Duodenal mucosa (tissue), 2 donors: ENCODE results near the gene MEF2D.

Experiments used
- H3K27ac ChIP-seq: one replicate; pipeline ENCODE4 v1.7.0; 2013; ENCODE audit warnings: low read depth, low read length
- H3K27me3 ChIP-seq, 2 donors: one replicate each; pipeline ENCODE4 v1.7.0; 2013; ENCODE audit warnings: low read length in 2 of 2, control low read depth in 1 of 2; ENCODE audit not compliant: insufficient read depth in 2 of 2, control insufficient read depth in 1 of 2
- H3K36me3 ChIP-seq, 2 donors: one replicate each; pipeline ENCODE4 v1.7.0; 2013; ENCODE audit warnings: low read length in 2 of 2, control low read depth in 1 of 2; ENCODE audit not compliant: insufficient read depth in 2 of 2, control insufficient read depth in 1 of 2
- H3K4me1 ChIP-seq, 2 donors: one replicate each; pipeline ENCODE4 v1.7.0; 2013; ENCODE audit warnings: low read length in 2 of 2, control low read depth in 1 of 2; ENCODE audit not compliant: insufficient read depth in 2 of 2, control insufficient read depth in 1 of 2
- H3K4me3 ChIP-seq, 2 donors: one replicate each; pipeline ENCODE4 v1.7.0; 2013; ENCODE audit warnings: low read length in 2 of 2, low read depth in 1 of 2
- H3K9ac ChIP-seq, 2 donors: one replicate each; pipeline ENCODE4 v1.7.0; 2013; ENCODE audit warnings: low read length in 2 of 2, low read depth in 1 of 2
- H3K9me3 ChIP-seq, 2 donors: one replicate each; pipeline ENCODE4 v1.7.0; 2013; ENCODE audit warnings: low read length in 2 of 2, control low read depth in 1 of 2; ENCODE audit not compliant: control insufficient read depth in 1 of 2

Gene MEF2D

GRCh38 chr1:156500543-156500792, at the start of gene MEF2D:
Gene MEF2D (minus strand): TSS chr1:156500775. CDS start chr1:156483292, 17,483 bp downstream.
- peak within 1 kb of the TSS; percentile 87 to 90 for H3K4me3 ChIP-seq
- H3K36me3 ChIP-seq = no peaks in the 10 kb centered on the region
- H3K9ac ChIP-seq = peak within 1 kb of the TSS; percentile 82 to 96
- peaks cover 63 to 72% of the 10 kb centered on the region in 2 donors for H3K4me1 ChIP-seq
- H3K9me3 ChIP-seq = no peaks in the 10 kb centered on the region
- peak within 1 kb of the TSS; percentile 99 for H3K27ac ChIP-seq
- no peaks in the 10 kb centered on the region for H3K27me3 ChIP-seq

GRCh38 chr1:156550346-156550745, 49.8 kb upstream of the MEF2D start:
- H3K27me3 ChIP-seq = no peaks in the 10 kb centered on the region
- no peak overlapping the region for H3K4me3 ChIP-seq
- H3K9me3 ChIP-seq = no peaks in the 10 kb centered on the region
- no peak overlapping the region for H3K9ac ChIP-seq
- H3K4me1 ChIP-seq = no peaks in the 10 kb centered on the region
- H3K36me3 ChIP-seq = peaks cover 0 to 30% of the 10 kb centered on the region in 2 donors
- H3K27ac ChIP-seq = no peak overlapping the region

- H3K4me3 ChIP-seq = no peak overlapping the region
- H3K9ac ChIP-seq = no peak overlapping the region
- H3K36me3 ChIP-seq = peaks cover 0 to 30% of the 10 kb centered on the region in 2 donors
- H3K9me3 ChIP-seq = no peaks in the 10 kb centered on the region
- H3K27me3 ChIP-seq = no peaks in the 10 kb centered on the region
- H3K27ac ChIP-seq = no peak overlapping the region
- no peaks in the 10 kb centered on the region for H3K4me1 ChIP-seq
Measured at GRCh38 chr1:156549831-156550230, 49.3 kb upstream of the MEF2D start.

GRCh38 chr1:156549390-156549789, 48.8 kb upstream of the MEF2D start:
- Histone ChIP-seq H3K27ac (no peak overlapping the region), H3K36me3 (peaks cover 0 to 30% of the 10 kb centered on the region in 2 donors), H3K4me3 (no peak overlapping the region), H3K27me3 (no peaks in the 10 kb centered on the region), H3K4me1 (no peaks in the 10 kb centered on the region), H3K9ac (no peak overlapping the region), H3K9me3 (no peaks in the 10 kb centered on the region)

- H3K4me3 ChIP-seq = no peak overlapping the region
- no peaks in the 10 kb centered on the region for H3K9me3 ChIP-seq
- no peak overlapping the region for H3K9ac ChIP-seq
- no peak overlapping the region for H3K27ac ChIP-seq
- peaks cover 3 to 30% of the 10 kb centered on the region in 2 donors for H3K36me3 ChIP-seq
- H3K27me3 ChIP-seq = no peaks in the 10 kb centered on the region
- no peaks in the 10 kb centered on the region for H3K4me1 ChIP-seq
Measured at GRCh38 chr1:156547982-156548381, 47.4 kb upstream of the MEF2D start.

- Histone ChIP-seq H3K4me1 (no peaks in the 10 kb centered on the region), H3K27ac (no peak overlapping the region), H3K9ac (no peak overlapping the region), H3K27me3 (no peaks in the 10 kb centered on the region), H3K36me3 (peaks cover 3 to 30% of the 10 kb centered on the region in 2 donors), H3K4me3 (no peak overlapping the region), H3K9me3 (no peaks in the 10 kb centered on the region)
Measured at GRCh38 chr1:156547434-156547833, 46.9 kb upstream of the MEF2D start.

GRCh38 chr1:156546267-156546666, 45.7 kb upstream of the MEF2D start:
- peaks cover 3 to 34% of the 10 kb centered on the region in 2 donors for H3K36me3 ChIP-seq

GRCh38 chr1:156544592-156545102, 44.1 kb upstream of the MEF2D start:
- Histone ChIP-seq H3K27me3 (no peaks in the 10 kb centered on the region), H3K4me3 (no peak overlapping the region)

More at GRCh38 chr1:156546267-156546666, 45.7 kb upstream of the MEF2D start:
- Histone ChIP-seq H3K4me1 (peaks cover 0 to 5% of the 10 kb centered on the region in 2 donors), H3K9ac (no peak overlapping the region), H3K9me3 (no peaks in the 10 kb centered on the region), H3K4me3 (no peak overlapping the region), H3K27ac (no peak overlapping the region), H3K27me3 (no peaks in the 10 kb centered on the region)

GRCh38 chr1:156543066-156543465, 42.5 kb upstream of the MEF2D start:
- Histone ChIP-seq H3K36me3 (peaks cover 3 to 26% of the 10 kb centered on the region in 2 donors), H3K4me3 (no peak overlapping the region), H3K9ac (no peak overlapping the region), H3K27ac (no peak overlapping the region), H3K9me3 (no peaks in the 10 kb centered on the region), H3K27me3 (no peaks in the 10 kb centered on the region), H3K4me1 (peaks cover 0 to 5% of the 10 kb centered on the region in 2 donors)

More at GRCh38 chr1:156544592-156545102, 44.1 kb upstream of the MEF2D start:
- Histone ChIP-seq H3K4me1 (peaks cover 0 to 5% of the 10 kb centered on the region in 2 donors), H3K36me3 (peaks cover 3 to 27% of the 10 kb centered on the region in 2 donors), H3K27ac (no peak overlapping the region), H3K9me3 (no peaks in the 10 kb centered on the region), H3K9ac (no peak overlapping the region)

- Histone ChIP-seq H3K9me3 (no peaks in the 10 kb centered on the region), H3K4me1 (peaks cover 0 to 5% of the 10 kb centered on the region in 2 donors), H3K27ac (no peak overlapping the region), H3K36me3 (peaks cover 3 to 20% of the 10 kb centered on the region in 2 donors), H3K4me3 (no peak overlapping the region), H3K27me3 (no peaks in the 10 kb centered on the region), H3K9ac (no peak overlapping the region)
Measured at GRCh38 chr1:156540955-156541354, 40.4 kb upstream of the MEF2D start.
